GM21526 (cell line): ENCODE data around the gene WFS1.

Source experiments
- ATAC-seq: cut with Tn5 transposase; IDR thresholded peaks from one replicate; pipeline ENCODE4 v1.9.1; 2021; ENCODE audit warnings: moderate library complexity; ENCODE audit not compliant: unreplicated experiment, low FRiP score

The WFS1 gene

GRCh38 chr4:6258026-6258360, 11.7 kb upstream of the WFS1 start:
- ATAC-seq = no peak

DNA sequence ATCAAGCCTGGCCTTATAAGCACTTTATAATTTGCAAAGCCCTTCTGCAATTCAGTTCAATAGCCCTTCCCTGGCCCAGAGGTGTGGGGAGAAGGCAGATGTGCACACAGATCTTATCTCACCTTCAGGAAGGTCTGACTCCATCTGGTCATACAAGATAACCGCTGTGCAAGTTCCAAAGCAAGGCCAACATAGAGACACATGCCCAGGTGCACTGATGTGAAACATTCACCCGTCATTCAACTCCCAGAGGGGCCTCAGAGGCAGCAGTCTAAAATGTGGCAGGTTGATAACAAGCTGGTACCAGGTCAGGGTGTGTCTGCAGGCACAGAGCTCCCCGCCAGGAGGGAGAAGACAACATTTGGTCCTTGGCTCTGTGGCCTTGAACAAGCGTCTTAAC, 10.9 kb upstream of the WFS1 start:
- ATAC-seq = no peak

DNA sequence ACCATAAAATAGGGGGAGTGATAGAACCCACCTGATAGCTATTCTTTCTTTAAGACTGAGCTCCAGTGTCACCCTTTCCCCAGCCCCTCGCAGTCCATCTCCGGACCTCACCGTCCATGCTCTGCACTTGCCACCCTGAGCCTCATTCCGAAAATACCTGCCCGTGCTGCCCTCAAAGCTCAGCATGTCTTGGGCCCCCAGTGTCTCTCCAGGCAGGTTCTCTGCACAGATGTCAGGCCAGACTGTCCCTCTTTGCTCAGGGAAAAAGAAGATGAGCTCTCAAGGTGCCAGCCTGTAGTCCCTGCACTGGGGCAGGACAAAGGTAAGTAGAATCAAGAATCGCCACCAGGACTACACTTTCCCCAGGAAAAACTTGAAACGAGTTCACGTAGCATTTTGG, 9.8 kb upstream of the WFS1 start:
- ATAC-seq = no peak

- no peak for ATAC-seq
These were observed 7.5 kb upstream of the WFS1 start for GRCh38 chr4:6262176-6262575.

DNA sequence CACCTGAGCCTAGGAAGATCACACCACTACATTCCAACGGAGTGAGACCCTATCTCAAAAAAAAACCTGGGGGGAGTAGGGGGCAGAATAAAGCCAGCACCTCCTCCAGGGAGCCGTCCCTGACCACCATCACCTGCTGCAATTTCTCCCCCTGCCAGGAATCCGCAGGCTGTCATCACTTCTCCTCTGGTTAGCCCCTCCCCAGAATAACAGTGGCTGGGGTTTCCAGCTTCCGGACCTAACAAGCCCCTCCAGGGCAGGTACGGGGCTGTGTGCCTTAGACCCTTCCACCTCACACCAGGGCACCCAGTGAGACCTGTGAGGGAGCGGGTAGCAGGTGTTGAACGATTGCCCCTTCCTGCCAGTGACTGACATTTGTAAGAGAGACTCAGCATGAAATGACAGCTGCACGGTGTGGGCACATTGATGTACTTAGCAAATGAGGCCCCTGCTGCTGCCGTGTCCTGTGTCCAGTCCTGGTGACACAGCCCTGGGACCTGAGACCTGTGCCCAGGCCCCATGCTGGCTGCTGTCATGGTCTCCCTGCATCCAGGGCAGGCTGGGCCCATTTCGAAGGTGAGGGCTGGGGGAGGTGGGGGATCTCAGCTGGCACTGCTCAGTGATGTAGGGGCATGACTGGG, 6.7 kb upstream of the WFS1 start:
- ATAC-seq = no peak

GRCh38 chr4:6263526-6264224, 6.0 kb upstream of the WFS1 start:
- ATAC-seq = no peak

GRCh38 chr4:6264225-6264540, 5.5 kb upstream of the WFS1 start:
- ATAC-seq = no peak

DNA sequence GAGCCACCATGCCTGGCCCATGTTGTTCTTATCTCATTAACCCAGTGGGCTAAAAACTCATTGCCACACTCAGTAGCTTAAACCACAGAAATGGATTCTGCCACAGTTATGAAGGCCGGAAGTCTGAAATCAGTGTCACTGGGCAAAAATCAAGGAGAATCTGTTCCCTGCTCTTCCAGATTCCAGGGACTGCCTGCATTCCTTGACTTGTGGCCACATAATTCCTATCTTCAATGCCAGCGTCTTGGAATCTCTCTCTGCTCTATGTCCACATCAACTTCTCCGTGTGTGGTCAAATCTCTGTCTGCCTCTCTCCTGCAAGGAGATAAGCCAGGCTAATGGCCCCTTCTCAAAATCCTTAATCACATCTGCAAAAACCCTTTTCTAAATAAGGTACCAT, 4.1 kb upstream of the WFS1 start:
- no peak for ATAC-seq

DNA sequence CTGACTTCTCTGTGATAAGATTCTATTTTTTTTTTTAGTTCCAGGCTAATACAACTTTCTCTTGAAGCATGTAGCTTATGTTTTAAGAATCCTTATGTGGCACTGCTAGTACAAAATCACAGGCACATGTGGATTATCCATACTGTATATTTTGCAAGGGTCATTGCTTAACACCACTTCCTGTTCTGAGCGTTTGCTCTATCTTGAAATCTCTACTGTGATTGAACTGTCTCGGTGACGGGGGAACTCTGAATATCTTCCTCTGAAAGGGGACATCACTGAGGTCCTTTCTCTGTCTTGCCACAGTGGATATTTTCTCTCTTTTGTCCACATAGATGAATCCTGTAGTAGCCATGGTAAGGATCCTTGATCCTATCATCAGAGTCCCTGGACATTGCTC, 2.1 kb upstream of the WFS1 start:
- no peak for ATAC-seq

GRCh38 chr4:6268650-6269615, 717 bp upstream of the WFS1 start:
- no peak for ATAC-seq

GRCh38 chr4:6270636-6271121, 1.0 kb downstream of the WFS1 start:
- ATAC-seq = no peak

DNA sequence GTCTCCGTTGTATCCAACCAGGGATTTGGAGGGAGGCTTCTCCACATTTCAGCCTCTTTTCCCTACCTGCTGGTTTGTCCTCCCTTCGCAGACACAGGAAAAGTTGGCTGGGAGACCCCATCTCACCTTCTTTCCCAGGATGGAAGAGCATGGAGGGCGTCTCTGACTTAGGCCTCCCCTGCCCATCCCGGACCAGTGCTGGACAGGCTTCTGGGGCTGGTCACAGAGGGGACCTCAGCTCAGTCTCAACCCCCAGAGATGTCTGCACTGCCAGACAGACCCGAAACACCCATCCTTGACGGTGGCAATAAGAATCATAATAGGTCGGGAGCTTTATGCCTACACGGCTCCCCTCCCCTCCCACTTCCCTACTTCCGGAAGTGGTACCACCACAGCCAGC, 1.6 kb downstream of the WFS1 start:
- no peak for ATAC-seq

- ATAC-seq = no peak
These were observed 2.2 kb downstream of the WFS1 start for GRCh38 chr4:6271701-6272465.

DNA sequence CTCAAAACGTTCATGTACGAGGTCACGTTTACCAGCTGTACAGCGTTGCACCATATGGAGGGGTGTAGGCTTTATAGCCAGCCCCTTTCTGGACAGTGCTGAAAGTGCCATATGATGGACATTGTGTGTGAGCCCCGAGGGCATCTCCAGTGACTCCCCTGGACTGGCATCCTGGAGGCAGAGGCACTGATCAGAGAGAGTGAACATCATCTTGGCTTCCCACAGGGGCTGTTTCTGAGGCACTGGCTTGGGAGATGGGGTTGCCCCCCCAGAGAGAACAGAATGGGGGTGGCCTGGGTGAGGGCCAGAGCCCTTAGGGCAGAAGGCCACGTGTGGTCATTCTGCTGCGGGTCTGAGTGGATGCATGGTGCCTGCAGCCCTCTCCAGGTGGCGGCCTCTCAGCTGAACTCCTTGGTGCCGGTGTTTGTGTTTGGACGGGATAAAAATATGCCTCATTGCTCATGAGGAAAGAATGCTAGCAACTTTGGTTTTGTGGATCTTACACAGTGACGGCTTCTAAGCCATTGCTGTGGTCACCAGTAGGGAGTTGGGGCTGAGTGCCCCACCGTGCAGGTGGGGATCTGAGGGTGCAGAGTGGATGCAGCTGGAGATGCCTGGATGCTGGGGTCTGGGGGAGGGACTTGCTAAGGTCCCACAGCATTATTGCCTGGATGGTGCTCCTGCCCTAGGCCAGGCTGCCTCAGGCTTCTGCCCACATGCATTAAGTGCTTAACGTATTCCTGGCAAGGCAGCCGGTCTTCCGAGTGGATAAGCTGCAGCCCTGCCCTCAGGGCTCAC, 3.4 kb downstream of the WFS1 start:
- no peak for ATAC-seq

- no peak for ATAC-seq
These were observed 4.0 kb downstream of the WFS1 start for GRCh38 chr4:6273661-6273990.

DNA sequence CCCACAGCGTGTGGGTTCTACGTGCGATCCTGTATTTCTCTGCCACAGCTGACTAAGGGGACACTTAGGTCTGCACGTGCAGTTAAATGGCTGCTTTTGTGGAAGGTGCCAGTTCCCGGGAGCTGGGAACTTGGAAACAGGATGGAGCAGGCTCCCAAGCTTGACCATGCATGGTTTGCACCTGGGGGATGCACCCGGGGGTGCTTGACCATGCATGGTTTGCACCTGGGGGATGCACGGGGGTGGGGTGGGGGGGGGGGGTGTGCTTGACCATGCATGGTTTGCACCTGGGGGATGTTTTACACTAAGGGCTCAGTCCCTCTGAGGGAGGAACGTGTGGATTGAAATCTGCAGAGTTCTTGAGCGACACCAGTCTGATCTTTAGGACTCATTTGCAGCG, 5.7 kb downstream of the WFS1 start:
- no peak for ATAC-seq

GRCh38 chr4:6275898-6276806, 6.5 kb downstream of the WFS1 start:
- no peak for ATAC-seq

DNA sequence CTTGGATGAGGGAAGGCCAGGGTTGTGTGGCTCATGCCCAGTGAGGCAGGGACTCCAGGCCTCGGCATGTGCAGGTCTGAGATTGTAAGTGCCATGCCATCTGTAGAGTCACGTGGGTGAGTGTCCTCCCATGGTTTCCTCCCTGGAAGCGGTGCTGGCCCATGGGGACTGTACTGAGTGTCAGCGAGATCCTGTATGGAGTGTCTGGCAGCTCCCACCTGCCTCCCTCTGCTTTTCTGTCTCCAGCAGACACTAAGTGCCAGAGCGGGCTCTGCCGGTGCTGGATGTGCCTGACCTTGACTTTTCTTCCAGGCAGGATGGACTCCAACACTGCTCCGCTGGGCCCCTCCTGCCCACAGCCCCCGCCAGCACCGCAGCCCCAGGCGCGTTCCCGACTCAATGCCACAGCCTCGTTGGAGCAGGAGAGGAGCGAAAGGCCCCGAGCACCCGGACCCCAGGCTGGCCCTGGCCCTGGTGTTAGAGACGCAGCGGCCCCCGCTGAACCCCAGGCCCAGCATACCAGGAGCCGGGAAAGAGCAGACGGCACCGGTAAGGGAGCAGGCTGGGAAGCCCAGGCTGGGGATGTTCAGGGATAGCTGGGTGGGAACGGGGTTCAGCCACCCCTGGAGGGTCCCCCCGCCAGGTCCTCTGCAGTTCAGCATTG, 7.6 kb downstream of the WFS1 start:
- no peak for ATAC-seq
